ENCODE results near the gene TRIO.

TRIO gene

GRCh38 chr5:14488709-14489108 is 345.6 kb downstream of the TRIO start:
- DNase-seq (ENCODE audit: low spot score) = no peak

GRCh38 chr5:14489643-14490042 is 346.5 kb downstream of the TRIO start:
- DNase-seq (ENCODE audit: low spot score) = no peak

DNA sequence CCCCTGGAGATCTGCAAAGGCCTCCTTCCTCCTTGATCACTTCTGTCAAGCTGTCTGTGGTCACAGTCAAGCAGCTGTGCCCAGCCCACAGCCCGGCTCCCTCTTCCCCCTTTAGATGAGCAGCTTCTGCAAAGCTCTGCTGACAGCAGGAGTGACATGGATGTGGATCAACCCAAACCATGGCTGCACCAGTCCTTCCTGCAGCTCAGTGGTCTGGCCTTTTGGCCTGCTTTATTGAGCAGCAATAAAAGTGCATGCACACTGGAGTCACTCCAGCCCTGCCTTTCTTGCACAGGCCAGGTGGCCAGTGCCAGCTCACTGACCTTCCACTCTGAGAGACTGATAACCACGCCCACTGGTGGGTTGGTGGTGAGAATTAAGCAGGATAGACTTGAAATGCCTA is 347.2 kb downstream of the TRIO start:
- DNase-seq (ENCODE audit: low spot score) = no peak

DNA sequence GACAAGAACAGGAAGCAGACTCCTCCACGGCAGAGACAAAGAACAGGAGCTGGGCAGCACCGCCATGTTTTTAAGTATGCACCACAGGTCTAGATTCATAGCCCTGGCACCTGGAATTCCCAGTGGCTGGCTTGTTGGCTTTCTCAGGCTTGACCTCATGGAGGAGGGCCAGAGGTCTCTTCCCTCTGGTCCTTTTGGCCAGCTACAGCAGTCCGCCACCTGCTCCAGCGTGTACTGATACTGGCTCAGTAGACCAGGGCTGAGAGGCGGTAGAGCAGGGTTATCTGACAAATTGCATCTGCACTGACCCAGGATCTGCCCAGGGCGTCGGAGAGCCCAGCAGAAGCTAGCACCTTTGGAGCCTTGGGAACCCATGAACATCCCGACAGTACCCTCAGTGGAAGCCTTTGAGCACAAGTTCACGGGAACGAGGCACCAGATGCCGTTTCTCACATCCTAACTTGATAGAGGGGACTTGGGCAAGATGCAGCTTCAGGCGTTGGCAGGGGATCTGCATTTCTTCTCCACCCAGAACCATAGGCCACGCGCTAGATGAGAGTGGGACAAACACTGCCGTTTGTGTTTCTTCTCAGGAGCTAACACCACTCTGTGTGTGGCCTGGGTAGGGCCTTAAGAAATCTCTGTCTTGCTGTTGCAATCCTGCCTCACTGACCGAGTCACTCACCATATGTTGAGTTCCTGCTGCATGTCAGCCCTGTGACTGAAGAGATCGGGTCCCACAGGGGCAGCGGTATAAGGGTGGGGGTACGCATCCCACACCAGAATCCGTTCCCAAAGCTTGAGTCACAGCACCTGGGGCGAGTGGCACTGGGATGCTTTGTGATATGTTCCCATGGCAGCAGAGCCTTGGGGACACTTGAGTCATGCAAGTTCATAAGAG is 348.1 kb downstream of the TRIO start:
- DNase-seq (ENCODE audit: low spot score) = peak; percentile 57

DNA sequence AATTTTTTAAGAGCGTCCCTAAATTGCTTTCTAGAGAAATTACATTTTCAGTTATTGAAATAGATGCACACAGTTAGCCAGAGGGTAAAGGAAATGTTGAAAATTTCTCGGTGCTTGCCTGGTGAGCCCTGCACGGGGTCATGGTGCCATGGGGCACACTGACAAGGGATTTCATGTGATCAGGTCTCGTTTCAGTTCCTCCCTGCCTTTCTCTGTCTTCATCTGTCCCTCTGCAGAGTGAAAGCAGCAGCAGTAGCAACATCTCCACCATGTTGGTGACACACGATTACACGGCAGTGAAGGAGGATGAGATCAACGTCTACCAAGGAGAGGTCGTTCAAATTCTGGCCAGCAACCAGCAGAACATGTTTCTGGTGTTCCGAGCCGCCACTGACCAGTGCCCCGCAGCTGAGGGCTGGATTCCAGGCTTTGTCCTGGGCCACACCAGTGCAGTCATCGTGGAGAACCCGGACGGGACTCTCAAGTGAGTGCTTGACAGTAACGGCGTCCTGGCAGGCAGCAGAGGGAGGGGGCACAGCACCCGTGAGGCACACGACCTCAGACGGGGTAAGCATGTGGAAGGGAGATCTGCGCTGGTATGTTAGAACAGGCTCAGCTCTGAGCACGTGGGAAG is 349.3 kb downstream of the TRIO start:
- no peak for DNase-seq (ENCODE audit: low spot score)

GRCh38 chr5:14495301-14495700 is 352.2 kb downstream of the TRIO start:
- no peak for DNase-seq (ENCODE audit: low spot score)

DNA sequence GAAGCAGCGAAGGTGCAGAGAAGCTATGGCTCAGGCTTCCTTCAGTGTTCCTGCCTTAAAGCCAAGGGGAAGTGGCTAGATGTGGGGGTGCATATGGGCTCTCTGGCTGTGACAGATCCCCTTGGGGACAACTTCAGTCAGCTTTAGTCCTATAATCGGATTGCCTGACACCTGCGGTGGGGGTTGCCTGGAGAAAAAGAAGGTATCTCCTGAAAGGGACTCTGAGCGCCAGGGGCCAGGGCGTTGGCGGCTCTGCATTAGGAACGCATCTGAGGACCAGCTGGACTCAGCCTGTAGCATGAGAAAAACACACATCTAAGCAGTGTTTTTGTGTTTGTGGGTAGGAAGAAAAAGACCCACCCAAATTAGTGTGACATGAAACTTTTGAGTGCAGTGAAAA is 354.2 kb downstream of the TRIO start:
- no peak for DNase-seq (ENCODE audit: low spot score)

DNA sequence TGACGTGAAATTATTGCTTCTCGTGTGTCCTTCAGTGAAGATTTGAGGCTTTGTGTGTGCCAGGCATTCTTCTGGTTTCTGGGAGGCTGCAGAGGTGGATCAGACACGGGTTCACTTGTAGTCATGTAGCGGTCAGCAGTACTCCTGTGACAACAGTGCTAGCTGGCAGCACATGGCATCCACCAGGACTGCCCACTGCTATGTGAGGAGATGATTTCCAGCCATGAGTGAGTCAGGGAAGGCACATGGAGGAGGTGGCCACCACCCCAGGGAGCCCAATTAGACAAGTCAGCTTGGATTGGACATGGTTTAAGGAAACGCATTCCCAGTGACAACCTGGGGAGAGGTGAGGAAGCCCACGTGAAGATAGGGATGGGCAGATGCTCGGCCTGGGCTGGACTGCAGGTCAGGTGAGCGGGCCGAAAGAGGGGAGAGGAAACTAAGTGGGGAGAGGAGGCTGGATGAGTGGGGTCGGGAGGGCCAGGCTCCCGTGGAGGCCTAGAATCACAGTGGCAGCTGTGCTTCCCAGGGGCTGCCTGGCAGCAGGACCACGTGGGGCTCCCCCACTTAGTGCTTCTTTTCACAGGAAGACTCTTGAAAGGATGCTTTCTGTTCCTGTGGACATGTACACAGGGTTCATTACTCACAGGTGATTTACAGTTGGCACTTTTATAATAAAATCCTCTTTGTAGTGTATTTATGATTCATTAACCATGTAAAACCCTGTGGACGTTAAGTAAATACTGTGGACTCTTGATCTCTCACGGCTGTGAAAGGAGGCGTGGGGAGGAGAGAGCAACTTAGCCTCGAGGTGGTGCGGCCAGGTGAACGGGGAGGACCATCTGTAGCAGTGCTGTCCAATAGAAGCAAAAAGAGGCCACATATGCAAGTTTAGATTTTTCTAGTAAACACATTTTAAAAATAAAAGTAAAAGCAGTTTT is 358.5 kb downstream of the TRIO start:
- DNase-seq (ENCODE audit: low spot score) = no peak

- no peak for DNase-seq (ENCODE audit: low spot score)
These were observed 359.1 kb downstream of the TRIO start for GRCh38 chr5:14502294-14502690.

GRCh38 chr5:14503017-14503680 is 360.0 kb downstream of the TRIO start:
- DNase-seq (ENCODE audit: low spot score) = no peak

DNA sequence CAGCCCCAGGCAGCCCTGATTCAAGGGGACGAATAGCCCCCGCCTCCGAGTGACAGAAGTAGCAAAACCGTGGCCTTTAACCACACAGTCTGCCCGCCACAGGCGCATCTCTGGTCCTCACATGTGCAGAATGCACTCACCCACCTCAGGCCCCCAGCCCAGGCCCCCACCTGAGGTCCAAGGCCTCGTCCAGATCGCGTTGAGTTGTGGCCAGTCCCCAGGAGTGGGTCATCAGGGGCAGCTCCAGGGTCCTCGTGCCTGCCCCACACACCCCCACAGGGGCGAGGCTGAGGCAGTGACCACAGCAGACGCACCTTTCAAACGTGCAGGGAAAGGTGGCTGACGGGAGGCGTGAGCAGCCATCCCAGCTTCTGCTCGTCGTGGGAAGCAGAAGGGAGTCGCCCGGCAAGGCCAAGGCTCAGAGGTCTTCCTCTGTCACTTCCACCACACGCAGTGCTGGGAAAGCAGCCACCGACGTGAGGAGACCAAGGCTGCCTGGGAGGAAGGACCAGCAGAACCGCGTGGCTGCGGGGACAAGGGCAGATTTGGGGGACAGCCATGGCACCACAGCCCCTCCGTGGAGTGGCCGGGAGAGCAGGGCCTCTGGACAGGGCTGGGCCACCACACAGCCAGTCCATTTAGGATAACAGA is 360.7 kb downstream of the TRIO start:
- DNase-seq (ENCODE audit: low spot score) = no peak

GRCh38 chr5:14504332-14504727 is 361.2 kb downstream of the TRIO start:
- no peak for DNase-seq (ENCODE audit: low spot score)

DNA sequence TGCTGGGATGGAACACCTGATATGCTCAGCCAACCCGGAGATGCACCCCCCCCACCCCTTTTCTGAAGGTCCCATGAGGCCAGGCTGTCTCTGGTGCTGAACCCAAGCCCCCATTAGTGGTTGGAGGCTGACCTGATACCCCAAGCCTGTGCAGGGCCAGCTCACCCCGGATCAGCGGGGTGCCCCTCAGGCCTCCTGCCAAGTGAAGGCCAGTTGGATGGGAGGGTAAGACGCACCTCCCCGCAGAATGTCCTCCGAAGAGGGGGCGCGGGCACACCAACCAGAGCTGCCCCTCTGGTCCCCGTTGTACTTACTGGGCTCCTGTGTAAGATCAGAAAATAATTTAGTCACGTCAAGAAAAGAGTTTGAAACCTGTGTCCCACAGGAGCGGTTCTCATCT is 361.7 kb downstream of the TRIO start:
- no peak for DNase-seq (ENCODE audit: low spot score)

GRCh38 chr5:14505310-14506139 is 362.4 kb downstream of the TRIO start:
- no peak for DNase-seq (ENCODE audit: low spot score)

- no peak for DNase-seq (ENCODE audit: low spot score)
These were observed 363.0 kb downstream of the TRIO start for GRCh38 chr5:14506140-14506538.

DNA sequence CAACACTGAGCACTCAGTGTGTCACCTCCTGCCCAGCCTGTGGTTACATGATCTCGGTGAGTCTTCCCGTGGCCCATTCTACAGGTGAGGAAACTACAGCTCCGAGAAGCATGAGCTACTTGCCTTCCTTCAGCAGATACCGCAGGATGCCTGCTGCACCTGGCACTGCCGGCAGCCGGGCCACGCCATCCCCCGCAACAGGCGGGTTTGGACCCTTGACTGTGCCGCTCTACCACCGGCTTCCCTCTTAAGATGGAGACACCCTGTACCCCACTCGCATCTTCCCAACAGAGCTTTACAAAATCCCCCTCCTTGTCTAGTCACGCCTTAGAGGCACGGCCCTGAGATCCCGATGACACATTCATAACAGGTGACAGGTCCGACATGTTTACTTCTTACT is 363.5 kb downstream of the TRIO start:
- DNase-seq (ENCODE audit: low spot score) = no peak

- no peak for DNase-seq (ENCODE audit: low spot score)
These were observed 364.2 kb downstream of the TRIO start for GRCh38 chr5:14507156-14507941.

DNA sequence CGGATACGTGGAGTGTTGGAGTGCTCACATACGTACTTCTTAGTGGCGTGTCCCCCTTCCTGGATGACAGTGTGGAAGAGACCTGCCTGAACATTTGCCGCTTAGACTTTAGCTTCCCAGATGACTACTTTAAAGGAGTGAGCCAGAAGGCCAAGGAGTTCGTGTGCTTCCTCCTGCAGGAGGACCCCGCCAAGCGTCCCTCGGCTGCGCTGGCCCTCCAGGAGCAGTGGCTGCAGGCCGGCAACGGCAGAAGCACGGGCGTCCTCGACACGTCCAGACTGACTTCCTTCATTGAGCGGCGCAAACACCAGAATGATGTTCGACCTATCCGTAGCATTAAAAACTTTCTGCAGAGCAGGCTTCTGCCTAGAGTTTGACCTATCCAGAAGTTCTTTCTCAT is 364.9 kb downstream of the TRIO start:
- no peak for DNase-seq (ENCODE audit: low spot score)

GRCh38 chr5:14509556-14509955 is 366.4 kb downstream of the TRIO start:
- DNase-seq (ENCODE audit: low spot score) = no peak
